GM19351 (cell line): ENCODE results near the gene BTBD8.

ENCODE experiments used
- ATAC-seq: cut with Tn5 transposase; IDR thresholded peaks from one replicate; pipeline ENCODE4 v1.9.1; 2021; ENCODE audit warnings: mild to moderate bottlenecking, moderate library complexity; ENCODE audit not compliant: unreplicated experiment

Gene BTBD8

DNA sequence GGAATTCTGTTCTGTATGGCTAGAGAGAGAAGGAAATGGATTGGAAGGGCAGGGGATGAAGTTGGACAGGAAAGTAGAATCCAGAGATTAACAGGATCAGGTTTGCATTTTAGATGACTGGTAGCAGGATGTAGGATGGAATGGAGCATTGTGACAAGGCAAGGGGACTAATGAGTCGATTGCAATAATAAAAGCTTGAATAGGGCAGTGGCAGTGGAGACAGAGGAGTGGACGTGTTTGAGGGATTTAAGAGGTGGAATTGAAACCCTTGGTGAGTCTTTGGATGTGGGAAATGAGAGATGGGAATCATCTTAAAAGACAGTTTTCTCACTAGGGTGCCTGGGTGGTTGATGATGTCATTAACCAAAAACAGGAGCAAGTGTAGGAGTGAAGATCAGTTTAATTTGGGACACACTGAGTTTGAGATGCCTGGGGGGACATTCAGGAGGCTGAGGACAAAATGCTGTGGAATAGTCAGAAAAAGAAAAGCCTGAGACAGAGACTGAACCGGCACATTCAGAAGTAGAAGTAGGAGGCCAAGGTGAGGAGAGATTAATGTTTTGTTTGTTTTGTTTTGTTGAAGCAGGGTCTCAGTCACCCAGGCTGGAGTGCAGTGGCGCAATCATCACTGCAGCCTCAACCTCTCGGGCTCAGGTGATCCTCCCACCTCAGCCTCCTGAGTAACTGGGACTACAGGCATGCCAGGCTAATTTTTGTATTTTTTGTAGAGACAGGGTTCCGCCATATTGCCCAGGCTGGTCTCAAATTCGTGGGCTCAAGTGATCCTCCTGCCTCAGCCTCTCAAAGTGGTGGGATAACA, 108.5 kb downstream of the BTBD8 start:
- no peak for ATAC-seq

DNA sequence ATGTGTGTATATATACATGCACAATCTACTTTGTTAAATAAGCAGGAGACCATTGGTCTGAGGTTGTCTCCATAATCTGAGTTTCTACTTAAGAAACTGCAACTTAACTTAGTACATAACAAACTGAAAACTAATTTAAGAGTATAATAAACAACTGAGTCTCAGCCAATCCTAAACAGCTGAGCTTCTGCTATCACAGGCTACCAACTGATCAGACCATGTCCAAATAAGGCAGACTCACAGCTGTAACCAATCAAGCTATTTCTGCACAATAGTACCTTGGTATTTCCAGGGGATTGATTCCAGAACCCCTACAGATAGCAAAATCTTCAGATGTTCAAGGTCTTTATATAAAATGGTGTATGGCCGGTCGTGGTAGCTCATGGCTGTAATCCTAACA, 111.6 kb downstream of the BTBD8 start:
- no peak for ATAC-seq

DNA sequence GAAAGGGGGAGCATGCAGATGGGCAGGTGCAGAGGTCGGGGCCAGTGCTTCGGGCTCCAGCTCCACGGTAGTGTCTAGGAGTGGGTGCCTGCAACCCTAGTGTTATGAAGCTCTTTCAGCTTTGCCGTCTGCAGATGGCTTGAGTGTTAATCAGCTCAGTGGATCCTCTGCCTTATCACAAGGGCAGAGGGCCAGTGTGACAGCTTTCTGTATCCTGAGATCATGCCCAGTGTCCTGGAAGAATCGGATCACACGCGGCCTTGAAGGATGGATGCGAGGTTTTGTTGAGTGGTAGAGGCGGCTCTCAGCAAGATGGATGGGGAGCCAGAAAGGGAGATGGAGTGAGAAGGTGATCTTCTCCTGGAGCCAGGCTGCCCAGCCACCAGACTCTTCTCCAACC, 112.1 kb downstream of the BTBD8 start:
- no peak for ATAC-seq

- ATAC-seq, result no peak
Measured at GRCh38 chr1:92194511-92194910, 114.4 kb downstream of the BTBD8 start.

DNA sequence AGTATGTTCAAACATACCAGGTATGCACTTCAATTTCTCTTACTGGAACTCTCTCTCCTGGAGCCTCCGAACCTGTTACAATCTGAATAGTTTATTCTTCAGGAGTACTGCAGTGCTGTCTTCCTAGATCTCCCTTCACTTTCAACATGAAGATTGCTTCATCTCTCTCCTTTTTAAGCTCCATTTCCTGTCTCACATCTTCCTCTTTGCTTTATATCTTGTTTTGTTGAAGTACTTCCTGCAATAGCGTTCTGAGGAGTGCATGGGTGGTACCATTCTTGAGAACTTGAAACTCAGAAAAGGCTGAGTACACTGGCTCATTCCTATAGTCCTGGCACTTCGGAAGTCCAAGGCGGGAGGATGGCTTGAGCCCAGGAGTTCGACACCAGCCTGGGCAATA, 121.8 kb downstream of the BTBD8 start:
- ATAC-seq, result no peak

GRCh38 chr1:92203105-92203504, 123.0 kb downstream of the BTBD8 start:
- no peak for ATAC-seq

- ATAC-seq, result no peak
Measured at GRCh38 chr1:92210701-92211100, 130.6 kb downstream of the BTBD8 start.

- no peak for ATAC-seq
Measured at GRCh38 chr1:92211166-92211565, 131.0 kb downstream of the BTBD8 start.

GRCh38 chr1:92217721-92218120, 137.6 kb downstream of the BTBD8 start, which contains the start of gene C1orf146:
Gene C1orf146, plus strand, starts transcription at chr1:92217915. Its CDS starts 13,506 bp downstream, at chr1:92231421.
- no peak for ATAC-seq

GRCh38 chr1:92218559-92218958, 138.4 kb downstream of the BTBD8 start:
- no peak for ATAC-seq

DNA sequence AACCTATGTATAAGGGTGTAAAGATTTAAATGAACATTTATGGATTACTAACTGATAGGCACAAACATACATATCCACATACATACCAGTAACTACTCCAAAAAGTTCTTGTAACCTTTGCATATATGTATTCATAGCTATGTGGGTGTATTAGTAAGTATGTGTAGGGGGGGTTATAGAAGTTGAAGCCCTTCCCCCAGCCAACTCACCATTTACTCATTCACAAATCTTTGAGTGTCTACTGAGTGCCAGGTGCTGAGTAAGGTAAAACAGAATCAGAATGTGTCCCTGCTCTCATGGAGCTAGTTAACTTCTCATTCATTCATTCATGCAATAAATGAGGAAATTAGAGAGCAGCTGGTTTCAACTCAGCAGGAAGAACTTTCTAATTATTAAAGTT, 138.9 kb downstream of the BTBD8 start:
- ATAC-seq, result no peak

DNA sequence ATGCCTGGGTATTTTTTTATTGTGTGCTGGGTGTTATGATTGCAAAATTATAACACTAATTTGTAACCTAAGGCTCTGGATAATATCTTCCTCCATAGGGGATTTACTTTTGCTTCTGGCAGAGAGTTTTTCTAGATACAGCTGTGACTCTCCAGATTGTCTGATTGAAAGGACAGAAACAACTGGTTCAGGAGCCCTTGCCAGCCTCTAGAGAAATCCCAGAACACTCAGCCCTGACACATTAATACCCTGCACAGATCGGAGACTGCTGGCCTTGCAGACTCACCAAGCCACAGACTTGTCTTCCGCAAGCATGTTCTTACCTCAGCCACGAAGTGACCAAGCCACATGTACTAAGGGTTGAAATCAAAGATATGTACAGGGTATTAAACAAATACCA, 148.3 kb downstream of the BTBD8 start:
- ATAC-seq, result no peak

GRCh38 chr1:92230736-92231135, 150.6 kb downstream of the BTBD8 start:
- no peak for ATAC-seq
